Hematopoietic multipotent progenitor cell treated with erythropoietin and hydrocortisone succinate and interleukin-3 and kit ligand, for 4 days (in vitro differentiated cells): ENCODE results near the gene SEMA6D.

ENCODE experiments used
- DNase-seq: peaks from one replicate; pipeline ENCODE4 v3.0.0-alpha.2; 2015

The SEMA6D gene

DNA sequence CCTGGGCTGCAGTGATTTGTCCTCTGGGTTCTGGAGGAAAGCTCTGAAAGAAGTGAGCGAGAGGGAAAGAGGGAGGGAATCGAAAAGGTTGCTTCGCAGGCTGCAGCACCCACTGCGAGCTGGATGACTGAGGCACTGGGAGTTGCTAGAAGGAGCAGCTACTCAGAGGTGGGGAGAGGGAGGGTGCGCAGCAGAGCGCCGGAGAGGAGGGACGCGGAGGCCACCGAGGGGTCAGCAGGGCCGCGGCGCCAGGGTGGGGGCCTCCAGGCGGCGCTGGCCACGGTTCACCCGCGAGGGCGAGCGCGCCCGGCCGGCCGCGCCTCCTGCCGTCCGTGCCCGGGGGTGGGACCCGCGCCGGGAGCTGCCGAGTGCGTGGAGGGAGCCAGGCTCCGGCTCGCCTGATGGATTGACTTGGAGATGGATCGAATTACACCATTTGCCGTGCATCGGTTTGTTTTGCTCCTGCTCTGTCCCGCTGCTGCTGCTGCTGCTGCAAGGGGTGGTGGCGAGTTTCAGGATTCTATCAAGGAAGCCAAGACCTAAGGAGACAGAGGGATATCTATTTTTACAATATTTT, at the start of gene SEMA6D:
Gene SEMA6D (plus strand): TSS at position 470 of the 577 bp plus-strand sequence. CDS start 42,294 bp downstream, outside the sequence.
- DNase-seq, result peak; percentile 9

DNA sequence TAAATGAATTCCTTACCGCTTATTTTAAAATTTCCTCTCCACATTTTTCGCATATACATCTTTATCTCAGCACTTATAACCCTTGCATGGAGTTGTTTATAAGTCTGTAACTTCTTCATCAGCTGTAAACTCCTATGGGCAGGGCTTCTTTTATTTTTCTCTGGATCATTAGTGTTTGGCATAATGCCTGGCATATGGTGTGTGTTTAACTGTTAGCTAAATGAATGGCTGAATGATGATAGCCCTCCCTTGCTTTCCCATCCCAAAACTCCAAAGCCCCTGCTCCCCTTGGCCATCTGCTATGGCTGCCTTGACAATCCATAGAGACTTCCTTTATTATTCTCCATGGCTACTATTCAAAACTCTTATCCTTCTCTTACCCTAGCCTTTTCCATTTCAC, 48.1 kb upstream of the SEMA6D start:
- DNase-seq, result no peak

GRCh38 chr15:47670365-47670764, 46.9 kb upstream of the SEMA6D start:
- DNase-seq, result no peak

GRCh38 chr15:47673232-47673761, 44.0 kb upstream of the SEMA6D start:
- peak; percentile 2 for DNase-seq

DNA sequence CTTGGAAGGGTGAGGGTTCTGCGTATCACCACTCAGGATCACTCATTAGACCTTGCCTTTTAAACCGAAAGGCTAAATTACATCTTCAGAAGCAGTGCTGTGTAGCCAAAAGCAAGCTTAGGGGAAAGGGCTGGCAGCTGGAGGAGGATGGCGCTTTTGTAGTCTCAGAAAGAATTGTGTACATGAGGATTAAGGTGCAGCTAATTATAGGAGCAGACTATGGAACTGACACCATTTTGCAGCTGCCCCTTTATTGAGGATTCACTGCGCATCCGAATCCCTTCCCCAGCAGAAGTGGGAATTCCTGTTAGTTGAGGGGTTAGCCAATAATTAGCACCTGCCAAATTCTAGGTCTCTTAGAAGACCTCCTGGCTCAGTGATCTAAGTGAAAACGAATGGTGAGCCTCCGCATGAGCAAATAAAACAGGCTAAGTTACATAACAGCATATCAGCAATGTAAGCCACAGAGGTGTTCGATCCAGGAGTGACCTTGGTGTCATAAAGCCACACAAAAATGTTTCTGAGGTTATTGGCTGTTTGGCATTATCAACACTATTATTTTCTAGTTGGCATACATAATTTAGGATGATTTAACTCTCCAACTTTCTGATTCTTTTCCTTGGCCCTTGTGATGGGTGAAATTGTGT, 42.6 kb upstream of the SEMA6D start:
- no peak for DNase-seq

DNA sequence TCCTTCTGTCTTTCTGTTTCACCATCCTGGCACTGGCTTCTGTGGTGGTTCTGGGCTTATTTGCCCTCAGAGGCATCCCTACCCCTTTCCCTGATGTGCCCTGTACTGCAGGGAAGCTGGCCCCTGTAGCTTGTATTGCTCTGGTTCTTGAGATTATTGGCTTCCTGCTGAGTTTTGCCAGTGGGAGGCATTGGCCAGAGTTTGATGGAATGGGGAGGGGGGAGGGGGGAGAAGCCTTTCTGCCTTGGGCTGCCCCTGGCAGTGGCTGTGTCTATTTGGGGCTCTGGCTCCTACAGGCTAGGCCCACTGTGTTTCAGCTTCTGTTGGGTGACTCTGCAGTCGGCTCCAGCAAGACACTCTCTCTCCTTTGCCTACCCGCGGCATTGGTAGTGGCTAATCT, 41.6 kb upstream of the SEMA6D start:
- no peak for DNase-seq

- peak; percentile 37 for DNase-seq
Observed at GRCh38 chr15:47678040-47678439, 39.3 kb upstream of the SEMA6D start.

DNA sequence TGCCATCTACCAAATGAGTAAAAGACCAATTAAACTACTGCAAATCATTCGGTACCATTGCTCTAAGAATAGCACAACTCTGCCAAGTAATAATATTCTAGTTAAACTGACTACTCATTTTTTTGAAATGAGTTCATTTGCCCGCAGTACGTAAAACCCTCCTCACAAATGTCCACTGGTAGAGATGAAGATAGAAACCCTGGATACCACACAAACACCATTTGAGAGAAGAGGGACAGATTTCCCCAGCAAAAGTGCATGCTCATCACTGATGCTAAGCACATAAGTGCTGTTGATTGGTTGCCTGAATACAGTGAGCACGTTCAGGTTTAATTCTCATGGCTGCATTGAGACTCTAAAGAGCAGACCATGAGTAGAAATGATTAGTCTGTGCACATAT, 34.6 kb upstream of the SEMA6D start:
- DNase-seq, result no peak

- DNase-seq, result no peak
Observed at GRCh38 chr15:47685141-47685870, 32.0 kb upstream of the SEMA6D start.

GRCh38 chr15:47688573-47689086, 28.7 kb upstream of the SEMA6D start:
- no peak for DNase-seq

DNA sequence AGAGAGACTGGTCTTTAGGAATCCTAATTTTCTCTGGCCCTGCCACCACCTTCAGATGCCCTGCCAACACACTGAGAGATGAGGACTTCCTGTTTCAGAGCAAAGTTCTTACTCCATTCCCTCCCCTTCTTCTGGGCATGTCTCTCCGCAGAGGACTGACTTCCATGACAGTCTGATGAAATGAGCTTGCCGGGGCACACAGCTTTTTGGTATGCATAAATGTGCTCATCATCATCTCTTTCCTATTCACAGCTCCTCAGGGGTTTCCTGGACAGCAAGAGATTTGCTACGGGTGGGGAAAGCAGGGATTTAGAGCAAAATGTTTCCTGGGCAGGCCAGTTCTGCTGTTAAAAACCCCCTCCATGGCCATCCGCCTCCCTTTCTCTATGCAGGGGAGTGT, 27.6 kb upstream of the SEMA6D start:
- no peak for DNase-seq

GRCh38 chr15:47691882-47692281, 25.4 kb upstream of the SEMA6D start:
- no peak for DNase-seq

- DNase-seq, result no peak
Observed at GRCh38 chr15:47696351-47696750, 21.0 kb upstream of the SEMA6D start.

DNA sequence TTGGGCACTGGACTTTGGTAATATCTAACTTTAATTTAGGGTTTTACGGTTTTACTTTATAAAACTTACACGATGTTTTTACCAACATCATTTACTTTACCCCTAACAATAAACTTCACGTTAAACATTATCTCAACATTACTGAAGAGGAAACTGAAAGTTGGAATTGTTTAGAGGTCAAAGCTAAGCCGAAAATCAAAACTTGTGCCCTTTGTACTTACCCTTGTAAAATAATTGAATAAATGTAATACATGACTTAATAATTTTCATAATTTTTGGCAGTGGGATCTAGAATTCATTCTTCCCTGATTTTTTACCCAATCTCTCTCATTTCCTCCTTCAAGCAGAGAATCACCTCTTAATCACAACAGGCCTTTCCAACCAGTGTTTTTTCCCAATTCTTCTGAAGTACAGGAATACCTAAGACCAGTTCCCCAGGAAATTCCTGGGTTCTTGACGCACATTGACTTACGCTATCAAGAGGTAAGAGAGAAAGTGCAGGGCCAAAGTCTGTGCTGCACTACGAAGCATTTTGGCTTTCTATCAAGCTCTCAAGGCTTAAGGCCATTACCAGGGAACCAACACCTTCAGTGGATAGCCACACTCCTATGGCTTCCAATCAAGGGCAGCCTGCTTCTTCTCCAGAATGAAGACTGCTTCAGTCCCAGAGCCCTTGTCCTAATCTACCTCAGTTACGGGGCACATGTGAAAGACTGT, 11.9 kb upstream of the SEMA6D start:
- no peak for DNase-seq

- DNase-seq, result no peak
Observed at GRCh38 chr15:47707391-47707790, 9.9 kb upstream of the SEMA6D start.

DNA sequence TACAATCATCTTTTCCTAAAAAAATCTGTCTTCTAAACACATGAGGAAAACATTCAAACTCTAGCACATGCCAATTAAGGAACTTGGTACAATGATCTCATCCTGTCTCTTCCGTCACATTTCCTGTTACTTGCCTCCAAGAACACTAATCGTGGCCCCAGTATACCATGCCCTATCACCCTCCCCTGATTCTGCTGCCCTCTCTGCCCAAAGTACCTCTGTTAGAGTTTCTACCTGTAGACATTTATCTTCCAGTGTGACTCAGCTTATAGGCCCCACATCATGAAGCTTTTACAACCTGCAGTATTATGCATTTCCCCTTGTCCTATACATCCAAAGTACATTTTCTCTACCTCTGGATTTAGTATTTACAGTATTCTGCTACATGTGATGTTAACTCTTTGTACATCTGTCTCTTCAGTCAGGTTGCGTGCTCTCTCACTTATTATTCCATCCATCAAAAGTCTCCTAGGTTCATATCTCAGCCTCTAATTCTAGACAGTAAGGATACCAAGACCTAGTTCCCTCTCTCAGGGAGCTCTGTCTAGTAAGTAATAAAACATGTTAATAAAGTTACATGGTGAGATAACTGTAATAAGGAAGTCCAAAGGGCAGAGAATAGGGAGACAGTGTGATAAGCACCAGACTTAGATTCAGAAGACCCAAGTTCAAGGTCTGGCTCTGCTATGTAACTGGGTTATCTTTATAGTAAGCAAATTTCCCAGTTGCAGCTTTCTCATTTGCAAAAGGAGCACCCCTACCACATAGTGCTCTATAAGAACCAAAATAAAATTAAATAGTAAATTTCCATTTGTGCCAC, 8.9 kb upstream of the SEMA6D start:
- peak; percentile 20 for DNase-seq

- peak; percentile 41 for DNase-seq
Observed at GRCh38 chr15:47711655-47712054, 5.7 kb upstream of the SEMA6D start.

GRCh38 chr15:47715402-47715801, 1.9 kb upstream of the SEMA6D start:
- DNase-seq, result no peak

GRCh38 chr15:47715856-47716445, 1.4 kb upstream of the SEMA6D start:
- no peak for DNase-seq

DNA sequence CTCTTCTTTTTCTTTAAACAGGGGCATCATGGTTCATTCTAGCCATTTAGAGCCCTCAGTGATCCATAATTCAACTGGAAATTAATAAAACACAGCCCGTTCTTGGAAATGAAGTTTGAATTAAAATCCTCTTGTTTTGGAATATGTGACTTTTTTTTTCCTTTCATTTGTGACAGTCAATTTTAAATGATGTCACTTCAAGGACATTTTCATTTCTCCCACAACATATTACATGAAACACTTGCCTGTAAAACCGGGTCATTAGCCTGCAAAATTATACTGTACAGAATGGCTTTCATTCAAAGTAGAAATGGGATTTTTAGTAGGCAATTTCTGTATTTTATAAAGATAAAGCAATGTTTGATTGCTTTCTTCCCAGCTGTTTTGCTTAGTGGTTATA, 789 bp upstream of the SEMA6D start:
- DNase-seq, result no peak

GRCh38 chr15:47718497-47719437, 1.5 kb downstream of the SEMA6D start:
- DNase-seq, result no peak
